Esophagus muscularis mucosa (tissue), 3 donors: ENCODE measurements around the gene MAPK8IP2.

Experiments used
- CTCF ChIP-seq, 3 experiments: fragments of 200-600 bp in 2 of 3; fragments of 450-650 bp in 1 of 3; sonication (generic) in 2 of 3; IDR thresholded peaks; one replicate each; pipeline ENCODE4 v1.5.1; 2017 to 2019; ENCODE audit warnings: antibody characterized with exemption in 3 of 3, mild to moderate bottlenecking in 2 of 3, moderate library complexity in 1 of 3
- POLR2A ChIP-seq: fragments of 450-650 bp; IDR thresholded peaks from one replicate; pipeline ENCODE4 v1.6.1; 2017; ENCODE audit warnings: antibody characterized with exemption, moderate library complexity, mild to moderate bottlenecking, low read depth

- TF ChIP-seq CTCF (IDR thresholded peaks at IDR 0.05), result no peak
- TF ChIP-seq POLR2A, result no peak
Measured at GRCh38 chr22:50574383-50574755, 26.2 kb upstream of the MAPK8IP2 start.
